BJ (cell line): ENCODE measurements around the gene TPRN. TPM values are rescaled to one million over a fixed set of nuclear protein-coding genes. Genes with fewer than 3 reads are reported as not detected.

Experiments used
- CTCF ChIA-PET: fragments of 350-600 bp; formaldehyde crosslinking; extraction: SDS; loops from one replicate; lab custom pipeline; 2021; ENCODE audit warnings: antibody characterized with exemption, inconsistent platforms; lab: Yijun Ruan, JAX
- POLR2A ChIA-PET: fragments of 300-600 bp; sonication (Branson Sonifier 250); formaldehyde crosslinking; extraction: SDS; loops from one replicate; lab custom pipeline; 2021; ENCODE audit warnings: antibody characterized with exemption; lab: Charles Lee
- DNase-seq: peaks from one replicate; pipeline ENCODE4 v3.0.0-alpha.2; 2011; ENCODE audit warnings: low read depth
- H3K27me3 ChIP-seq: 2 replicates; pipeline ENCODE4 v1.6.0; 2011; ENCODE audit warnings: low read length; ENCODE audit not compliant: control insufficient read depth, insufficient read depth
- H3K36me3 ChIP-seq: 2 replicates; pipeline ENCODE4 v1.5.1; 2011; ENCODE audit warnings: low read length; ENCODE audit not compliant: control insufficient read depth, insufficient read depth
- H3K4me3 ChIP-seq: 2 replicates; pipeline ENCODE4 v1.5.1; 2011; ENCODE audit warnings: low read depth, mild to moderate bottlenecking, control low read depth, low read length
- polyA plus RNA-seq: library from polyadenylated mRNA; depleted of rRNA; stranded (reverse); fragments of >200 nt; gene quantifications from 2 replicates; pipeline ENCODE4 v1.2.3, GENCODE V29; 2011
- TF ChIP-seq, protein P1 (sequence below): IDR thresholded peaks from 2 replicates; pipeline ENCODE4 v1.5.1; 2011; ENCODE audit warnings: low read depth, mild to moderate bottlenecking, control low read depth, inconsistent platforms, low read length, moderate library complexity; ENCODE audit not compliant: insufficient read depth

TPRN gene
- polyA plus RNA-seq, 1 experiment: 3.5 TPM

DNA sequence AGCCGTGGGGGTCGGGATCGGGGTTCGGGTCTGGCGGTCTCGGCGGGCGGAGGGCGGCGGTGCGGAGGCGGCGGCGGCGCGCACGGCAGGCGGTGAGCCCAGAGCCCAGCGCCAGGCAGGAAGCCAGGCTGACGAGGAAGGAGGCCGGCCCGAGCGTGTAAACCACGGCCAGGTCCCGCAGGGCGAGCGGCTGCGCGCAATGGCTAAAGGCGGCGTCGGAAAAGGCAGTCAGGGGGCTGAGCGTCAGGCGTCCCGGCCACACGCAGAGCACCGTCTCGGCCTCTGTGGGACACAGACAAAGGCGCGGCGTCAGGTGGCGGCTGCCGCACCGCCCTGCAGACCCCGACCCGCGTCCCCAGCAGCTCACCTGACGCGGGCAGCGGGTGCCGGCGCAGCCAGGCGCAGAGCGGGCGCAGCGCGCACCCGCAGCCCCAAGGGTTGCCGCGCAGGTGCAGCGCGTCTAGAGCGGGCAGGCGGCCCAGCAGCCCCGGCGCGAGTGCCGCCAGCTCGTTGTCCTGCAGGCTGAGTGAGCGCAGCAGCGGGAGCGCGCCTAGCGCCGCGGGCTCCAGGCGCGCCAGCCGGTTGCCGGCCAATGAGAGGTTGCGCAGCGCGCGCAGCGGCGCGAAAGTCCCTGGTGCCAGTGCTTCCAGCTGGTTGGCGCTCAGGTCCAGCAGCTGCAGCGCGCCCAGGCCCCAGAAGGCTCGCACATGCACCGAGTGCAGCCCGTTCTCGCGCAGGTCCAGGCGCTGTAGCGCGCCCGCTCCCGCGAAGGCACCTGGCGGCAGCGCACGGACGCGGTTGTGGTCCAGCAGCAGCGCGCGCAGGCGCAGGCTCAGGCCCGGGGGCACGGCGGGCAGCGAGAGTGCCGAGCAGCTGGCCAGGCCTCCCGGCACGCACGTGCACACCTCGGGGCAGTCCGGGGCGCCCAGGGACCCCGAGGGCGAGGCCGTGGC, 31.4 kb downstream of the TPRN start:
- H3K36me3 ChIP-seq: no peaks in the 10 kb centered on the region
- DNase-seq: no peak
- peaks cover 28% of the 10 kb centered on the region for H3K27me3 ChIP-seq
- ChIA-PET POLR2A (no interaction called here), CTCF (no interaction called here)
- TF ChIP-seq, protein P1, sequence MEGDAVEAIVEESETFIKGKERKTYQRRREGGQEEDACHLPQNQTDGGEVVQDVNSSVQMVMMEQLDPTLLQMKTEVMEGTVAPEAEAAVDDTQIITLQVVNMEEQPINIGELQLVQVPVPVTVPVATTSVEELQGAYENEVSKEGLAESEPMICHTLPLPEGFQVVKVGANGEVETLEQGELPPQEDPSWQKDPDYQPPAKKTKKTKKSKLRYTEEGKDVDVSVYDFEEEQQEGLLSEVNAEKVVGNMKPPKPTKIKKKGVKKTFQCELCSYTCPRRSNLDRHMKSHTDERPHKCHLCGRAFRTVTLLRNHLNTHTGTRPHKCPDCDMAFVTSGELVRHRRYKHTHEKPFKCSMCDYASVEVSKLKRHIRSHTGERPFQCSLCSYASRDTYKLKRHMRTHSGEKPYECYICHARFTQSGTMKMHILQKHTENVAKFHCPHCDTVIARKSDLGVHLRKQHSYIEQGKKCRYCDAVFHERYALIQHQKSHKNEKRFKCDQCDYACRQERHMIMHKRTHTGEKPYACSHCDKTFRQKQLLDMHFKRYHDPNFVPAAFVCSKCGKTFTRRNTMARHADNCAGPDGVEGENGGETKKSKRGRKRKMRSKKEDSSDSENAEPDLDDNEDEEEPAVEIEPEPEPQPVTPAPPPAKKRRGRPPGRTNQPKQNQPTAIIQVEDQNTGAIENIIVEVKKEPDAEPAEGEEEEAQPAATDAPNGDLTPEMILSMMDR: no peak
- H3K4me3 ChIP-seq: no peak overlapping the region

DNA sequence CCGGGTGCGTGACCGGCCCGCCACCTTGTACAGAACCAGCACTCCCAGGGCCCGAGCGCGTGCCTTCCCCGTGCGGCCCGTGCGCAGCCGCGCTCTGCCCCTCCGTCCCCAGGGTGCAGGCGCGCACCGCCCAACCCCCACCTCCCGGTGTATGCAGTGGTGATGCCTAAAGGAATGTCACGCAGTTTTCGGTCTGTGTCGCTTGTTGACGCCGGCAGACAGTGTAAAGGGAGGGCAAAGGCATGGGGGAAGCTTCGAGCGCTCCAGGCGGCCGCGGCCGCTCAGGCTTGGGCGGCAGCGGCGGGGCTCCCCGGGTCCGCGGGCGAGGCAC, 32.0 kb downstream of the TPRN start:
- ChIA-PET CTCF (no interaction called here), POLR2A (no interaction called here)
- TF ChIP-seq, protein P1: no peak
- Histone ChIP-seq H3K4me3 (no peak overlapping the region), H3K27me3 (peaks cover 29% of the 10 kb centered on the region), H3K36me3 (no peaks in the 10 kb centered on the region)
- no peak for DNase-seq

DNA sequence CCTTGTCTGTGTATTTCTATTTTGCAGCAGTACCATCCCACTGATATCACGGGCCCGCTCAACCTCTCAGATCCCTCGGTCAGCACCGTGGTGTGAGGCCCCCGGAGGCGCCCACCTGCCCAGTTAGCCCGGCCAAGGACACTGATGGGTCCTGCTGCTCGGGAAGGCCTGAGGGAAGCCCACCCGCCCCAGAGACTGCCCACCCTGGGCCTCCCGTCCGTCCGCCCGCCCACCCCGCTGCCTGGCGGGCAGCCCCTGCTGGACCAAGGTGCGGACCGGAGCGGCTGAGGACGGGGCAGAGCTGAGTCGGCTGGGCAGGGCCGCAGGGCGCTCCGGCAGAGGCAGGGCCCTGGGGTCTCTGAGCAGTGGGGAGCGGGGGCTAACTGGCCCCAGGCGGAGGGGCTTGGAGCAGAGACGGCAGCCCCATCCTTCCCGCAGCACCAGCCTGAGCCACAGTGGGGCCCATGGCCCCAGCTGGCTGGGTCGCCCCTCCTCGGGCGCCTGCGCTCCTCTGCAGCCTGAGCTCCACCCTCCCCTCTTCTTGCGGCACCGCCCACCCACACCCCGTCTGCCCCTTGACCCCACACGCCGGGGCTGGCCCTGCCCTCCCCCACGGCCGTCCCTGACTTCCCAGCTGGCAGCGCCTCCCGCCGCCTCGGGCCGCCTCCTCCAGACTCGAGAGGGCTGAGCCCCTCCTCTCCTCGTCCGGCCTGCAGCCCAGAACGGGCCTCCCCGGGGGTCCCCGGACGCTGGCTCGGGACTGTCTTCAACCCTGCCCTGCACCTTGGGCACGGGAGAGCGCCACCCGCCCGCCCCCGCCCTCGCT, 32.6 kb downstream of the TPRN start:
- POLR2A ChIA-PET: interaction anchor here (0.6 kb wide), 1 partner anchor 156 kb away, joined by 3 read pairs; no protein-coding TSS in a partner anchor
- DNase-seq: no peak
- TF ChIP-seq, protein P1: no peak
- CTCF ChIA-PET: interaction anchor here (1.1 kb wide), 1 partner anchor 9 kb away, joined by 4 read pairs; no protein-coding TSS in a partner anchor
- Histone ChIP-seq H3K36me3 (no peaks in the 10 kb centered on the region), H3K4me3 (no peak overlapping the region), H3K27me3 (peaks cover 29% of the 10 kb centered on the region)

DNA sequence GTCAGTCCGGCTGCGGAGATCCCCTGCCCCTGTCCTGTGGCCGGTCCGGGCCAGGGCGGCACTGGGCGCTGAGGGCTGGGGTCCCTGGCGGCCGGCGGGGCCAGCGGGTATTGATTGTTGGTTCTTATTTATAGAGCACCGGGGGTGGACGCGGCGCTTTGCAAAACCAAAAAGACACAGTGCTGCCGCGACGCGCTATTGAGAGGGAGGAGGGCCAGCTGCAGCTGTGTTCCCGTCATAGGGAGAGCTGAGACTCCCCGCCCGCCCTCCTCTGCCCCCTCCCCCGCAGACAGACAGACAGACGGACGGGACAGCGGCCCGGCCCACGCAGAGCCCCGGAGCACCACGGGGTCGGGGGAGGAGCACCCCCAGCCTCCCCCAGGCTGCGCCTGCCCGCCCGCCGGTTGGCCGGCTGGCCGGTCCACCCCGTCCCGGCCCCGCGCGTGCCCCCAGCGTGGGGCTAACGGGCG, 33.2 kb downstream of the TPRN start:
- ChIA-PET CTCF (interaction anchor here (1.1 kb wide), 1 partner anchor 9 kb away, joined by 4 read pairs; no protein-coding TSS in a partner anchor), POLR2A (interaction anchor here (0.6 kb wide), 1 partner anchor 9 kb away, joined by 4 read pairs; no protein-coding TSS in a partner anchor)
- no peaks in the 10 kb centered on the region for H3K36me3 ChIP-seq
- H3K4me3 ChIP-seq: no peak overlapping the region
- TF ChIP-seq, protein P1: no peak
- DNase-seq: no peak
- H3K27me3 ChIP-seq: peaks cover 32% of the 10 kb centered on the region
